Measurements from ENCODE around the gene OR1F1.

DNA sequence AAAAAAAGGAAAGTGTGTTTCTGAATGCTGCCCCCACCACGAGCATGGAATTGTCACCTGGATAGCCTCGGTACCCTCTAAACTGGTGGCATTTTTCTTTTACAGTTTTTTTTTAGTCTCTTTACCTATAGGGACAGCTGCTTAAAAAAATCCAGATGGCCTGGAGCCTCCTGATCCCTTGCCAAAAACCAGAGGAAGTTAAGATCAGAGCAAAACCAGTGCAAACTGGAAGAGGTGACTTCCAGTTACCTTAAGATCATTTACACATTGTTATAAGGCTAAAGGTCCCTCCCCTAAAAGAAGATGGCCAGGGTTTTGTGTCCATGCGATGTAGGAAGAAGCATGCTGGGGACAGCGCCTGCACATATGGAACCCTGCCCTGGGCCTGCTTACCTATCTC lies 65.0 kb downstream of the OR1F1 start:
- TF ChIP-seq, protein P1, sequence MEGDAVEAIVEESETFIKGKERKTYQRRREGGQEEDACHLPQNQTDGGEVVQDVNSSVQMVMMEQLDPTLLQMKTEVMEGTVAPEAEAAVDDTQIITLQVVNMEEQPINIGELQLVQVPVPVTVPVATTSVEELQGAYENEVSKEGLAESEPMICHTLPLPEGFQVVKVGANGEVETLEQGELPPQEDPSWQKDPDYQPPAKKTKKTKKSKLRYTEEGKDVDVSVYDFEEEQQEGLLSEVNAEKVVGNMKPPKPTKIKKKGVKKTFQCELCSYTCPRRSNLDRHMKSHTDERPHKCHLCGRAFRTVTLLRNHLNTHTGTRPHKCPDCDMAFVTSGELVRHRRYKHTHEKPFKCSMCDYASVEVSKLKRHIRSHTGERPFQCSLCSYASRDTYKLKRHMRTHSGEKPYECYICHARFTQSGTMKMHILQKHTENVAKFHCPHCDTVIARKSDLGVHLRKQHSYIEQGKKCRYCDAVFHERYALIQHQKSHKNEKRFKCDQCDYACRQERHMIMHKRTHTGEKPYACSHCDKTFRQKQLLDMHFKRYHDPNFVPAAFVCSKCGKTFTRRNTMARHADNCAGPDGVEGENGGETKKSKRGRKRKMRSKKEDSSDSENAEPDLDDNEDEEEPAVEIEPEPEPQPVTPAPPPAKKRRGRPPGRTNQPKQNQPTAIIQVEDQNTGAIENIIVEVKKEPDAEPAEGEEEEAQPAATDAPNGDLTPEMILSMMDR (IDR thresholded peaks at IDR 0.05) = no peak
- TF ChIP-seq POLR2A (IDR thresholded peaks at IDR 0.05; ENCODE audit: low read depth) = no peak

All from esophagus muscularis mucosa (tissue), 3 donors.